Ishikawa (cell line): Measurements from ENCODE around the gene ANXA10.

Source experiments
- CEBPB ChIP-seq: IDR thresholded peaks from 2 replicates; pipeline ENCODE4 v1.6.1; 2012
- CREB1 ChIP-seq: IDR thresholded peaks from 2 replicates; pipeline ENCODE4 v1.6.1; 2012; ENCODE audit warnings: low read depth
- EP300 ChIP-seq: IDR thresholded peaks from 2 replicates; pipeline ENCODE4 v1.6.1; 2012; ENCODE audit warnings: borderline replicate concordance
- FOXM1 ChIP-seq: IDR thresholded peaks from 2 replicates; pipeline ENCODE4 v1.6.1; 2012; ENCODE audit warnings: low read depth, borderline replicate concordance
- MAX ChIP-seq: IDR thresholded peaks from 2 replicates; pipeline ENCODE4 v1.6.1; 2012
- RAD21 ChIP-seq: IDR thresholded peaks from 2 replicates; pipeline ENCODE4 v1.6.1; 2012; ENCODE audit warnings: low read depth
- REST ChIP-seq: IDR thresholded peaks from 2 replicates; pipeline ENCODE4 v1.6.1; 2012; ENCODE audit warnings: low read depth, mild to moderate bottlenecking
- TAF1 ChIP-seq: IDR thresholded peaks from 2 replicates; pipeline ENCODE4 v1.6.1; 2012; ENCODE audit warnings: low read depth, mild to moderate bottlenecking
- TCF12 ChIP-seq: IDR thresholded peaks from 2 replicates; pipeline ENCODE4 v1.6.1; 2012; ENCODE audit warnings: low read depth
- YY1 ChIP-seq: IDR thresholded peaks from 2 replicates; pipeline ENCODE4 v1.6.1; 2012; ENCODE audit warnings: low read depth

GRCh38 chr4:168082379-168082778 lies 10.0 kb upstream of the ANXA10 start:
- TF ChIP-seq RAD21 (no peak), TCF12 (no peak), YY1 (no peak), EP300 (no peak), MAX (no peak), CREB1 (no peak), REST (no peak), CEBPB (no peak), TAF1 (no peak), FOXM1 (no peak)
